Keratinocyte (primary cell): ENCODE data around the gene SCARB1. TPM values are rescaled to one million over a fixed set of nuclear protein-coding genes. Genes with fewer than 3 reads are reported as not detected.

Experiments
- DNase-seq: peaks from one replicate; pipeline ENCODE4 v3.0.0-alpha.2; 2011; ENCODE audit warnings: low read depth, missing footprints, low spot score
- FAIRE-seq: peaks from 2 replicates; lab custom pipeline; 2011; peaks lifted over from hg19 to GRCh38; lab: Jason Lieb, UNC
- H2AFZ ChIP-seq: 2 replicates; pipeline ENCODE4 v1.6.0; 2012; ENCODE audit warnings: low read length, control low read depth, inconsistent platforms; ENCODE audit not compliant: control insufficient read depth
- H3K27ac ChIP-seq: 2 replicates; pipeline ENCODE4 v1.5.1; 2011; ENCODE audit warnings: low read length; ENCODE audit not compliant: control insufficient read depth, insufficient read depth
- H3K27me3 ChIP-seq: 3 replicates; pipeline ENCODE4 v1.6.0; 2011; ENCODE audit warnings: low read length; ENCODE audit not compliant: control insufficient read depth, insufficient read depth; ENCODE audit errors: extremely low read depth
- H3K36me3 ChIP-seq, 2 experiments: 2 replicates in 1 of 2; 3 replicates in 1 of 2; pipeline ENCODE4 v1.5.1; 2011; ENCODE audit warnings: low read length in 2 of 2, mild to moderate bottlenecking in 1 of 2; ENCODE audit not compliant: control insufficient read depth in 2 of 2, insufficient read depth in 2 of 2; ENCODE audit errors: extremely low read depth in 1 of 2
- H3K4me1 ChIP-seq: 3 replicates; pipeline ENCODE4 v1.5.1; 2011; ENCODE audit warnings: low read length; ENCODE audit not compliant: control insufficient read depth, insufficient read depth; ENCODE audit errors: extremely low read depth
- H3K4me2 ChIP-seq: 3 replicates; pipeline ENCODE4 v1.6.0; 2011; ENCODE audit warnings: low read depth, low read length; ENCODE audit not compliant: control insufficient read depth, insufficient read depth; ENCODE audit errors: extremely low read depth
- H3K4me3 ChIP-seq, 3 experiments: fragments of 200-600 bp in 1 of 3; sonication (generic) in 1 of 3; 2 replicates in 2 of 3; 3 replicates in 1 of 3; pipeline ENCODE4 v1.5.1; 2011 to 2016; ENCODE audit warnings: low read length in 3 of 3, mild to moderate bottlenecking in 3 of 3, control low read depth in 2 of 3, inconsistent platforms in 1 of 3, low read depth in 1 of 3, mixed read lengths in 1 of 3, mixed run types in 1 of 3, moderate library complexity in 1 of 3; ENCODE audit not compliant: control insufficient read depth in 2 of 3, insufficient read depth in 2 of 3; ENCODE audit errors: extremely low read depth in 1 of 3
- H3K79me2 ChIP-seq: 2 replicates; pipeline ENCODE4 v1.6.0; 2012; ENCODE audit warnings: low read length; ENCODE audit not compliant: control insufficient read depth, insufficient read depth
- H3K9ac ChIP-seq: 3 replicates; pipeline ENCODE4 v1.6.0; 2011; ENCODE audit warnings: low read length; ENCODE audit not compliant: control insufficient read depth, insufficient read depth; ENCODE audit errors: extremely low read depth
- H3K9me1 ChIP-seq: 3 replicates; pipeline ENCODE4 v1.6.0; 2011; ENCODE audit warnings: low read length; ENCODE audit not compliant: control insufficient read depth, insufficient read depth; ENCODE audit errors: extremely low read depth
- H3K9me3 ChIP-seq: 2 replicates; pipeline ENCODE4 v1.5.1; 2012; ENCODE audit warnings: low read depth, low read length; ENCODE audit not compliant: control insufficient read depth
- H4K20me1 ChIP-seq: 3 replicates; pipeline ENCODE4 v1.6.0; 2011; ENCODE audit warnings: low read length; ENCODE audit not compliant: control insufficient read depth, insufficient read depth; ENCODE audit errors: extremely low read depth
- EZH2 ChIP-seq: IDR thresholded peaks from one replicate; pipeline ENCODE4 v1.6.1; 2012; ENCODE audit warnings: inconsistent platforms, mild to moderate bottlenecking, low read length, moderate library complexity
- dilution Hi-C: fragments of 300-500 bp; cut with MboI; formaldehyde crosslinking; loops from one replicate; pipeline ENCODE4 v1.7.0; 2020; ENCODE audit warnings: low sequenced_read_pairs; ENCODE audit not compliant: extremely low pct_ligation_motif_present
- polyA plus RNA-seq, 5 experiments: library from polyadenylated mRNA; depleted of rRNA in 3 of 5; stranded (reverse) in 3 of 5; stranded (forward) in 1 of 5; unstranded in 1 of 5; fragments of >200 nt; gene quantifications; 1 replicate in 1 of 5; 2 replicates in 3 of 5; 3 replicates in 1 of 5; pipeline versions ENCODE4 v1.2.1 to v1.2.3, GENCODE V29; 2011 to 2012; ENCODE audit warnings: missing spikeins in 2 of 5, low read depth in 1 of 5, low replicate concordance in 1 of 5
- TF ChIP-seq, protein P1 (sequence below), 3 experiments: IDR thresholded peaks in 1 of 3; conservative IDR thresholded peaks in 1 of 3; optimal IDR thresholded peaks in 1 of 3; 2 replicates in 2 of 3; 3 replicates in 1 of 3; pipeline versions ENCODE3 to v1.5.1; 2011; ENCODE audit warnings: low read length in 3 of 3, mild to moderate bottlenecking in 3 of 3, moderate library complexity in 2 of 3, control low read depth in 1 of 3, inconsistent platforms in 1 of 3; ENCODE audit not compliant: insufficient read depth in 2 of 3; ENCODE audit errors: extremely low read depth in 1 of 3

Gene SCARB1
- polyA plus RNA-seq, 1 donor (not counting 4 experiments of a cell fraction or from before 2014, with no cell fraction given), result 40.9 TPM

DNA sequence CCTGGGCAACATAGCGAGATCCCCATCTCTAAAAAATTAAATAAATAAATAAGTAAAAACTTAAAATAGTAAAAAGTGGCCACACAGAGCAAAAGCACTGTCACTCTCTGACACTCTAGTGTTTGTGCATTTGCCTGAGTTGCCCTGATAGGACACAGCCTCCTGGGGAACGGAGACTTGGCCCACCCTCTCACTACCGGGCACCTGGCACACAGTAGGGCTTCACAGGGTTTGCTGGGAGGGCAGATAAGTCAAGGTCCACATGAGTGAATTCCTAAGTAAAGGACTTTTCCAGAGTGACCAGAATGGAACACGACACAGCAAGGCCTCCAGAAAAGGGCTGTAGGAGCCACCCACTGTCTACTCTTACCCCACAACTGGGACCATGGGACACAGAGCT is 54.3 kb downstream of the SCARB1 start:
- FAIRE-seq, result no peak
- Histone ChIP-seq H3K4me1 (peaks cover 6% of the 10 kb centered on the region), H3K27ac (no peak overlapping the region), H3K4me3 (no peak overlapping the region), H2AFZ (no peak overlapping the region), H3K9me3 (no peaks in the 10 kb centered on the region), H3K27me3 (no peaks in the 10 kb centered on the region), H3K9ac (no peak overlapping the region), H3K36me3 (peaks cover 31 to 33% of the 10 kb centered on the region in 2 experiments), H3K9me1 (no peaks in the 10 kb centered on the region), H3K4me2 (no peak overlapping the region), H4K20me1 (peaks cover 3% of the 10 kb centered on the region), H3K79me2 (no peaks in the 10 kb centered on the region)
- no peak for TF ChIP-seq EZH2
- TF ChIP-seq, protein P1, sequence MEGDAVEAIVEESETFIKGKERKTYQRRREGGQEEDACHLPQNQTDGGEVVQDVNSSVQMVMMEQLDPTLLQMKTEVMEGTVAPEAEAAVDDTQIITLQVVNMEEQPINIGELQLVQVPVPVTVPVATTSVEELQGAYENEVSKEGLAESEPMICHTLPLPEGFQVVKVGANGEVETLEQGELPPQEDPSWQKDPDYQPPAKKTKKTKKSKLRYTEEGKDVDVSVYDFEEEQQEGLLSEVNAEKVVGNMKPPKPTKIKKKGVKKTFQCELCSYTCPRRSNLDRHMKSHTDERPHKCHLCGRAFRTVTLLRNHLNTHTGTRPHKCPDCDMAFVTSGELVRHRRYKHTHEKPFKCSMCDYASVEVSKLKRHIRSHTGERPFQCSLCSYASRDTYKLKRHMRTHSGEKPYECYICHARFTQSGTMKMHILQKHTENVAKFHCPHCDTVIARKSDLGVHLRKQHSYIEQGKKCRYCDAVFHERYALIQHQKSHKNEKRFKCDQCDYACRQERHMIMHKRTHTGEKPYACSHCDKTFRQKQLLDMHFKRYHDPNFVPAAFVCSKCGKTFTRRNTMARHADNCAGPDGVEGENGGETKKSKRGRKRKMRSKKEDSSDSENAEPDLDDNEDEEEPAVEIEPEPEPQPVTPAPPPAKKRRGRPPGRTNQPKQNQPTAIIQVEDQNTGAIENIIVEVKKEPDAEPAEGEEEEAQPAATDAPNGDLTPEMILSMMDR (optimal IDR thresholded peaks at IDR 0.05 in 1 of 3, IDR thresholded peaks at IDR 0.05 in 1 of 3, conservative IDR thresholded peaks at IDR 0.05 in 1 of 3; ENCODE audit: extremely low read depth in 1 of 3, insufficient read depth in 2 of 3, low read length in 3 of 3), result no peak
- DNase-seq, result no peak
- dilution Hi-C loops, result no loop called here

DNA sequence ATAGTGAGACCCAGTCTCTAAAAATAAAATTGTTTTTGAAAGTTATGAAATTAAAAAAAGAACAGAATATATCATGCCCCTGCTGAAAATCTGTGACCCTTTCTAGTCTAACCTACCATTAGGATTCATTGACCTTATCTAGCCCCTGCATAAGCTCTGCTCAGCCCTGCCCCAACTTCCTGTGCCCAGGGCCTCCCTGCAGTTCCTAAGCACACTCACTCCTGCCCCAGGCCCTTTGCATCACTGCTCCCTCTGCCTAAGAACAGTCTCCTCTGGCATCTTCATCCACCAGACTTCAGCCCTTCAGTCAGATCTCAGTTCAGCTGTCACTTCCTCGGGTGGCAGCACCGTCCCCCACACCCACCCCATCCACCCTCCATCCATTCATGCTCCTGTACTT is 55.4 kb downstream of the SCARB1 start:
- no peak for DNase-seq
- dilution Hi-C loops, result no loop called here
- Histone ChIP-seq H3K27ac (no peak overlapping the region), H3K4me3 (no peak overlapping the region), H3K36me3 (peaks cover 24 to 32% of the 10 kb centered on the region in 2 experiments), H4K20me1 (no peaks in the 10 kb centered on the region), H3K9me3 (no peaks in the 10 kb centered on the region), H3K4me2 (no peak overlapping the region), H3K79me2 (no peaks in the 10 kb centered on the region), H3K4me1 (peaks cover 6% of the 10 kb centered on the region), H3K9ac (no peak overlapping the region), H3K9me1 (no peaks in the 10 kb centered on the region), H3K27me3 (no peaks in the 10 kb centered on the region), H2AFZ (no peak overlapping the region)
- no peak for FAIRE-seq
- TF ChIP-seq, protein P1 (optimal IDR thresholded peaks at IDR 0.05 in 1 of 3, IDR thresholded peaks at IDR 0.05 in 1 of 3, conservative IDR thresholded peaks at IDR 0.05 in 1 of 3; ENCODE audit: extremely low read depth in 1 of 3, insufficient read depth in 2 of 3, low read length in 3 of 3), result no peak
- no peak for TF ChIP-seq EZH2
